ENCODE results near the gene PAIP2B. TPM values are rescaled to one million over a fixed set of nuclear protein-coding genes. Genes with fewer than 3 reads are reported as not detected.

PAIP2B gene
- total RNA-seq, 1 experiment from 2014 or later = 1.1 TPM

DNA sequence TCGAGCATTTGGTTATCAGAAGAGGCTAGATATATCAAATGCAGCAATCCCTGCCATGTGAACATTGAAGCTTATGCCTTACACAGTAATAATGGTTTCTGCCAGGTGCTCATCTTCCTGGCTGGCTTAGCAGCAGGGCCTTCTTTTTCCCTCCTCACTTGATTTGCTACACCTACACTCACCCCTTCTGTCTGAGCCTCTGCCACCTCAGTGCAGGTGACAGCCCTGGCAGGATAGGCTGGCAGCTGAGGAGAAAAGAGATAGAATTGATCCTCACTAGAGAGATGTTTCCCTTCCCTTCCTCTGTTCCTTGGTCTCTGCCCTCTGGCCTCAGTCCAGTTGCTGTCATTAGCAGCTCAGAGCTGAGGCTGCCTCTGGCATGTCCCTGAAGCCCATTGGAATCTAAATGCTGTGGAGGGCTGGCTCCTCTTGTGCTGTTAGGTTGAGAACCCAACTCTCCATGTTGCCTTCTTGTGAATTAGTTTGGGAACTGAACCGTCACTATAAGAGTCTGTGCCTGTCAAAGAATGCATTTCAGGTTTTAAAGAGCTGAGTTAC is 78.3 kb downstream of the PAIP2B start:
- Histone ChIP-seq H3K9me3 (ENCODE audit: low read depth, low read length, poor library complexity, severe bottlenecking) (no peaks in the 10 kb centered on the region), H3K27ac (ENCODE audit: low read depth, low read length, poor library complexity, severe bottlenecking) (no peak overlapping the region), H3K36me3 (ENCODE audit: insufficient read depth, low read length, poor library complexity, severe bottlenecking) (peaks cover 62% of the 10 kb centered on the region), H3K27me3 (replicated peaks; ENCODE audit: insufficient read depth, low read depth, low read length, poor library complexity) (no peaks in the 10 kb centered on the region), H3K4me1 (ENCODE audit: insufficient read depth, low read length, poor library complexity, severe bottlenecking) (no peaks in the 10 kb centered on the region), H3K4me3 (ENCODE audit: low read depth, low read length, poor library complexity, severe bottlenecking) (no peak overlapping the region)
- no peak for TF ChIP-seq EZH2 (IDR thresholded peaks at IDR 0.05; ENCODE audit: borderline replicate concordance, low read depth, low read length, poor library complexity, severe bottlenecking)
- TF ChIP-seq, protein P1, sequence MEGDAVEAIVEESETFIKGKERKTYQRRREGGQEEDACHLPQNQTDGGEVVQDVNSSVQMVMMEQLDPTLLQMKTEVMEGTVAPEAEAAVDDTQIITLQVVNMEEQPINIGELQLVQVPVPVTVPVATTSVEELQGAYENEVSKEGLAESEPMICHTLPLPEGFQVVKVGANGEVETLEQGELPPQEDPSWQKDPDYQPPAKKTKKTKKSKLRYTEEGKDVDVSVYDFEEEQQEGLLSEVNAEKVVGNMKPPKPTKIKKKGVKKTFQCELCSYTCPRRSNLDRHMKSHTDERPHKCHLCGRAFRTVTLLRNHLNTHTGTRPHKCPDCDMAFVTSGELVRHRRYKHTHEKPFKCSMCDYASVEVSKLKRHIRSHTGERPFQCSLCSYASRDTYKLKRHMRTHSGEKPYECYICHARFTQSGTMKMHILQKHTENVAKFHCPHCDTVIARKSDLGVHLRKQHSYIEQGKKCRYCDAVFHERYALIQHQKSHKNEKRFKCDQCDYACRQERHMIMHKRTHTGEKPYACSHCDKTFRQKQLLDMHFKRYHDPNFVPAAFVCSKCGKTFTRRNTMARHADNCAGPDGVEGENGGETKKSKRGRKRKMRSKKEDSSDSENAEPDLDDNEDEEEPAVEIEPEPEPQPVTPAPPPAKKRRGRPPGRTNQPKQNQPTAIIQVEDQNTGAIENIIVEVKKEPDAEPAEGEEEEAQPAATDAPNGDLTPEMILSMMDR (conservative IDR thresholded peaks at IDR 0.05; ENCODE audit: low read depth, low read length) = no peak
- intact Hi-C loops (cut with micrococcal nuclease; ENCODE audit: unreplicated experiment) = no loop called here
- DNase-seq (ENCODE audit: low spot score) = no peak
- POLR2A ChIA-PET (ENCODE audit: low non-redundant PET) = no interaction called here
- CTCF ChIA-PET = interaction anchor here (0.5 kb wide), 1 partner anchor 153 kb away, joined by 6 read pairs; no protein-coding TSS in a partner anchor
- no TSS peak for BruUV-seq (replicated peaks)

DNA sequence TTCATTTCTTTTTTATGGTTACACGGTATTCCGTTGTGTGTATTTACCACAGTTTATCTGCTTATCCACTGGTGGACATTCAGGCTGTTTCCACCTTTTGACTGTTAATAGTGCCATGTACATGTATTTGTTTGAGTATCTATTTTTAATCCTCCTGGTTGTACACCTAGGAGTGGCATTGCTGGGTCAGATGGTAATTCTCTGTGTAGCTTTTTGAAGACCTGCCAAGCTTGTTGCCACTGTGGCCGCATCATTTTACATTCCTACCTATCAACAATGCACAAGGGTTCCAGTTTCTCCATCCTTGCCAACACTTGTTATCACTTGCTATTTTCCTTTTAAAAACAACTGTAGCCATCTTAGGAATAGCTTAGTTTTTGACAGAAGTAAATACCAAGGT is 83.1 kb downstream of the PAIP2B start:
- H3K27ac ChIP-seq (ENCODE audit: low read depth, low read length, poor library complexity, severe bottlenecking) = no peak overlapping the region
- H3K27me3 ChIP-seq (replicated peaks; ENCODE audit: insufficient read depth, low read depth, low read length, poor library complexity) = no peaks in the 10 kb centered on the region
- no peak for DNase-seq (ENCODE audit: low spot score)
- intact Hi-C loops (cut with micrococcal nuclease; ENCODE audit: unreplicated experiment) = no loop called here
- TF ChIP-seq EZH2 (IDR thresholded peaks at IDR 0.05; ENCODE audit: borderline replicate concordance, low read depth, low read length, poor library complexity, severe bottlenecking) = no peak
- TF ChIP-seq, protein P1 (conservative IDR thresholded peaks at IDR 0.05; ENCODE audit: low read depth, low read length) = no peak
- no peak overlapping the region for H3K4me3 ChIP-seq (ENCODE audit: low read depth, low read length, poor library complexity, severe bottlenecking)
- H3K4me1 ChIP-seq (ENCODE audit: insufficient read depth, low read length, poor library complexity, severe bottlenecking) = no peaks in the 10 kb centered on the region
- no TSS peak for BruUV-seq (replicated peaks)
- H3K36me3 ChIP-seq (ENCODE audit: insufficient read depth, low read length, poor library complexity, severe bottlenecking) = peaks cover 90% of the 10 kb centered on the region
- ChIA-PET POLR2A (ENCODE audit: low non-redundant PET) (no interaction called here), CTCF (interaction anchor here (0.5 kb wide), 1 partner anchor 55 kb away, joined by 3 read pairs; no protein-coding TSS in a partner anchor)
- H3K9me3 ChIP-seq (ENCODE audit: low read depth, low read length, poor library complexity, severe bottlenecking) = no peaks in the 10 kb centered on the region

DNA sequence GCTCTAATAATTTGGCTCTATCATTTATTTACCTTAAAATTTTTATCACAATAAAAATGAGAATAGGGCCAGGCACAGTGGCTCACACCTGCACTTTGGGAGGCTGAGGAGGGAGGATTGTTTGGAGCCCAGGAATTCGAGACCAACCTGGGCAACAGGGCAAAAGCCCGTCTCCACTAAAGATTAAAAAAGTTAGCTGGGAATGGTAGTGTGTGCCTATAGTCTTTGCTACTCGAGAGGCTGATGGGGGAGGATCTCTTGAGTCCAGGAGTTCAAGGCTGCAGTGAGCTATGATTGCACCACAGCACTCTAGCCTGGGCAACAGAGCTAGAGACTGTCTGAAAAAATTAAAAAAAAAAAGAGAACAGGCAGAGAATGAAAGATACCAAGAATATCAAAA is 90.7 kb downstream of the PAIP2B start:
- Histone ChIP-seq H3K36me3 (ENCODE audit: insufficient read depth, low read length, poor library complexity, severe bottlenecking) (peaks cover 75% of the 10 kb centered on the region), H3K9me3 (ENCODE audit: low read depth, low read length, poor library complexity, severe bottlenecking) (no peaks in the 10 kb centered on the region), H3K27me3 (replicated peaks; ENCODE audit: insufficient read depth, low read depth, low read length, poor library complexity) (no peaks in the 10 kb centered on the region), H3K27ac (ENCODE audit: low read depth, low read length, poor library complexity, severe bottlenecking) (no peak overlapping the region), H3K4me3 (ENCODE audit: low read depth, low read length, poor library complexity, severe bottlenecking) (no peak overlapping the region), H3K4me1 (ENCODE audit: insufficient read depth, low read length, poor library complexity, severe bottlenecking) (peaks cover 6% of the 10 kb centered on the region)
- ChIA-PET POLR2A (ENCODE audit: low non-redundant PET) (no interaction called here), CTCF (no interaction called here)
- DNase-seq (ENCODE audit: low spot score) = no peak
- intact Hi-C loops (cut with micrococcal nuclease; ENCODE audit: unreplicated experiment) = no loop called here
- TF ChIP-seq, protein P1 (conservative IDR thresholded peaks at IDR 0.05; ENCODE audit: low read depth, low read length) = no peak
- no TSS peak for BruUV-seq (replicated peaks)
